ENCODE results near the gene PLCB2.
A peak's percentile ranks its signal among the peaks of the same experiment; 100 is the strongest.

Gene PLCB2

GRCh38 chr15:40307421-40308211 lies at the start of gene PLCB2:
Gene PLCB2, minus strand, starts transcription at chr15:40307935. Its CDS starts 263 bp downstream, at chr15:40307672.
- Histone ChIP-seq H3K4me1 (peaks cover 3% of the 10 kb centered on the region; the same call in 1 of the 2 replicates), H3K9me3 (no peaks in the 10 kb centered on the region), H3K36me3 (replicated peaks) (no peaks in the 10 kb centered on the region), H3K27me3 (ENCODE audit: low read depth) (no peaks in the 10 kb centered on the region), H3K4me3 (no peak within 1 kb of the TSS)
- DNase-seq (ENCODE audit: low spot score in 2 of 2): peak in 1 of 2 experiments; percentile 34
- in situ Hi-C loops (cut with MboI; ENCODE audit: low sequenced_read_pairs): no loop called here

GRCh38 chr15:40357246-40357645 lies 49.5 kb upstream of the PLCB2 start:
- Histone ChIP-seq H3K4me1 (peaks cover 4% of the 10 kb centered on the region), H3K27me3 (ENCODE audit: low read depth) (no peaks in the 10 kb centered on the region), H3K4me3 (no peak overlapping the region), H3K36me3 (replicated peaks) (no peaks in the 10 kb centered on the region), H3K9me3 (no peaks in the 10 kb centered on the region)
- in situ Hi-C loops (cut with MboI; ENCODE audit: low sequenced_read_pairs): no loop called here
- no peak for DNase-seq (ENCODE audit: low spot score in 2 of 2)

GRCh38 chr15:40355976-40356585 lies 48.3 kb upstream of the PLCB2 start:
- H3K36me3 ChIP-seq (replicated peaks): no peaks in the 10 kb centered on the region
- no peaks in the 10 kb centered on the region for H3K27me3 ChIP-seq (ENCODE audit: low read depth)
- no peak for DNase-seq (ENCODE audit: low spot score in 2 of 2)
- in situ Hi-C loops (cut with MboI; ENCODE audit: low sequenced_read_pairs): no loop called here
- peaks cover 4% of the 10 kb centered on the region for H3K4me1 ChIP-seq
- no peak overlapping the region for H3K4me3 ChIP-seq
- H3K9me3 ChIP-seq: no peaks in the 10 kb centered on the region

- Histone ChIP-seq H3K9me3 (no peaks in the 10 kb centered on the region), H3K4me1 (peaks cover 4% of the 10 kb centered on the region), H3K27me3 (ENCODE audit: low read depth) (no peaks in the 10 kb centered on the region), H3K36me3 (replicated peaks) (no peaks in the 10 kb centered on the region), H3K4me3 (no peak overlapping the region)
- peak in 1 of 2 experiments; percentile 67 for DNase-seq (ENCODE audit: low spot score in 2 of 2)
- in situ Hi-C loops (cut with MboI; ENCODE audit: low sequenced_read_pairs): no loop called here
Observed at GRCh38 chr15:40354408-40355171, 46.9 kb upstream of the PLCB2 start.

GRCh38 chr15:40353697-40354096 lies 46.0 kb upstream of the PLCB2 start:
- no peak for DNase-seq (ENCODE audit: low spot score in 2 of 2)
- Histone ChIP-seq H3K27me3 (ENCODE audit: low read depth) (no peaks in the 10 kb centered on the region), H3K4me3 (no peak overlapping the region), H3K36me3 (replicated peaks) (no peaks in the 10 kb centered on the region), H3K4me1 (peaks cover 4% of the 10 kb centered on the region), H3K9me3 (no peaks in the 10 kb centered on the region)
- in situ Hi-C loops (cut with MboI; ENCODE audit: low sequenced_read_pairs): no loop called here

GRCh38 chr15:40352281-40352901 lies 44.7 kb upstream of the PLCB2 start:
- no peak for DNase-seq (ENCODE audit: low spot score in 2 of 2)
- H3K4me1 ChIP-seq: no peaks in the 10 kb centered on the region; the same call in 1 of the 2 replicates
- H3K27me3 ChIP-seq (ENCODE audit: low read depth): no peaks in the 10 kb centered on the region
- no peak overlapping the region for H3K4me3 ChIP-seq
- no peaks in the 10 kb centered on the region for H3K36me3 ChIP-seq (replicated peaks)
- H3K9me3 ChIP-seq: no peaks in the 10 kb centered on the region
- in situ Hi-C loops (cut with MboI; ENCODE audit: low sequenced_read_pairs): no loop called here

GRCh38 chr15:40349163-40349562 lies 41.4 kb upstream of the PLCB2 start:
- H3K4me3 ChIP-seq: no peak overlapping the region
- DNase-seq (ENCODE audit: low spot score in 2 of 2): no peak
- in situ Hi-C loops (cut with MboI; ENCODE audit: low sequenced_read_pairs): no loop called here
- no peaks in the 10 kb centered on the region for H3K36me3 ChIP-seq (replicated peaks)
- H3K4me1 ChIP-seq: no peaks in the 10 kb centered on the region
- no peaks in the 10 kb centered on the region for H3K27me3 ChIP-seq (ENCODE audit: low read depth)
- no peaks in the 10 kb centered on the region for H3K9me3 ChIP-seq

- H3K36me3 ChIP-seq (replicated peaks): no peaks in the 10 kb centered on the region
- H3K27me3 ChIP-seq (ENCODE audit: low read depth): no peaks in the 10 kb centered on the region
- in situ Hi-C loops (cut with MboI; ENCODE audit: low sequenced_read_pairs): no loop called here
- H3K9me3 ChIP-seq: no peaks in the 10 kb centered on the region
- DNase-seq (ENCODE audit: low spot score in 2 of 2): no peak
- H3K4me3 ChIP-seq: no peak overlapping the region
- H3K4me1 ChIP-seq: no peaks in the 10 kb centered on the region
Observed at GRCh38 chr15:40348474-40348870, 40.7 kb upstream of the PLCB2 start.

- no peaks in the 10 kb centered on the region for H3K9me3 ChIP-seq
- no peaks in the 10 kb centered on the region for H3K4me1 ChIP-seq
- in situ Hi-C loops (cut with MboI; ENCODE audit: low sequenced_read_pairs): no loop called here
- H3K4me3 ChIP-seq: no peak overlapping the region
- no peak for DNase-seq (ENCODE audit: low spot score in 2 of 2)
- no peaks in the 10 kb centered on the region for H3K36me3 ChIP-seq (replicated peaks)
- H3K27me3 ChIP-seq (ENCODE audit: low read depth): no peaks in the 10 kb centered on the region
Observed at GRCh38 chr15:40347559-40348473, 40.1 kb upstream of the PLCB2 start.

GRCh38 chr15:40346579-40347558 lies 39.1 kb upstream of the PLCB2 start:
- Histone ChIP-seq H3K4me3 (no peak overlapping the region), H3K4me1 (no peaks in the 10 kb centered on the region), H3K36me3 (replicated peaks) (no peaks in the 10 kb centered on the region), H3K9me3 (no peaks in the 10 kb centered on the region), H3K27me3 (ENCODE audit: low read depth) (no peaks in the 10 kb centered on the region)
- no peak for DNase-seq (ENCODE audit: low spot score in 2 of 2)
- in situ Hi-C loops (cut with MboI; ENCODE audit: low sequenced_read_pairs): no loop called here

- Histone ChIP-seq H3K36me3 (replicated peaks) (no peaks in the 10 kb centered on the region), H3K9me3 (no peaks in the 10 kb centered on the region), H3K4me3 (no peak overlapping the region), H3K4me1 (peaks cover 3% of the 10 kb centered on the region), H3K27me3 (ENCODE audit: low read depth) (no peaks in the 10 kb centered on the region)
- no peak for DNase-seq (ENCODE audit: low spot score in 2 of 2)
- in situ Hi-C loops (cut with MboI; ENCODE audit: low sequenced_read_pairs): no loop called here
Observed at GRCh38 chr15:40345867-40346578, 38.3 kb upstream of the PLCB2 start.
